Esophagus mucosa (tissue), 1 donor: ENCODE data around the gene CAMK2B. TPM values are rescaled to one million over a fixed set of nuclear protein-coding genes. Genes with fewer than 3 reads are reported as not detected.

Source experiments
- ATAC-seq: fragments of 200-7000 bp; cut with Tn5 transposase; one replicate; pipeline ENCODE4 v1.9.1; 2020
- total RNA-seq: library from RNA; stranded (reverse); gene quantifications from one replicate; pipeline ENCODE4 v1.2.4, GENCODE V29; 2023
- donor health status: DM: yes; HTN: yes; CAD: no.

The CAMK2B gene
- total RNA-seq, 1 donor from 2014 or later: 1.1 TPM

GRCh38 chr7:44251881-44252280, 73.5 kb downstream of the CAMK2B start:
- no peak for ATAC-seq

- no peak for ATAC-seq
Measured at GRCh38 chr7:44251269-44251668, 74.1 kb downstream of the CAMK2B start.

DNA sequence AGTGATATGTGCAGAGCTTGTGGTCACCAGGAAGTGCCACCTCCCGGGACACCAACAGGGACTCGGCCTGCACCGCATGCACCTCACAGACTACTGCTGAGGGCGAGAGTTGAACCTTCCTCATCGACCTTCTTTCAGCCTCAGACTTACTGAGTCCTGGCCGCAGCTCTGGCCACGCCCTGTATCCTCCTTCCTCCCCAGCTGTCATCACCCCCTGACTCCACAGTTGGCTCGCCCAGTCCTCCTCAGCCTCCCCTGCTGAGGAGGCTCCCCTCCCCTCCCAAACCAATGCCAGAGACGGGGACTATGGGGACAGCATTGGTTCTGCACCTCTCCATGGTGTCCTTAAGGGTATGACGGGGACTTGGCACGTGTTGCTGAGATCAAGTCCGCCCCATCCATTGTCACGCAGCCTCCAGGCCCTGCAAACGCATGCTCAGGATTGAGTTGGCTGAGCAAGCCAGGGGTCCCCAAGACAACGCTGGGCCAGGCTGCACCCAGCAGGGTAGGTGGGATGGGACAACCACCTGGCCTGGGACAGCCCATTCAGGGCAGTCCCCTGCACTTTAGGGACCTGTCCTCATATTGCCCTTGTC, 75.7 kb downstream of the CAMK2B start:
- ATAC-seq: no peak

- no peak for ATAC-seq
Measured at GRCh38 chr7:44247868-44248651, 77.3 kb downstream of the CAMK2B start.

- ATAC-seq: no peak
Measured at GRCh38 chr7:44246396-44247113, 78.8 kb downstream of the CAMK2B start.

DNA sequence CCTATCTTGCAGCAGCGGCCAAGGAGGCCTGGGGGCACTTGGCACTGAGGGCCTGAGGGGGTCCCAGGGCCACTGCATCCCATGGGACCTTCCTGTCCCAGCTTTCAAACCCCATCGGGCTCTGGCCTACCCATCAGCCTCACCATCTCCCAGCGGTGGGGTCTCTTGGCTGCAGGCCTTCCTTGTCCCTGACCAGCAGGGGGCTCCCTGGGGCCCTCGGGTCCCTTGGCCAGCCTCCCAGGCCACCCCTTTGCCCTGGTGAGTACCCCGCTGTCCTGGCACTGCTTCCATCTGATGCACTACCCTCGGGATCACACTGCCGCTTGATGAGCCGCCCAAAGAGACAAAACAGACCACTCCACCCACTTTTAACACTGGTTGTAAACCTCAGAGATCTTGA, 81.1 kb downstream of the CAMK2B start:
- no peak for ATAC-seq

DNA sequence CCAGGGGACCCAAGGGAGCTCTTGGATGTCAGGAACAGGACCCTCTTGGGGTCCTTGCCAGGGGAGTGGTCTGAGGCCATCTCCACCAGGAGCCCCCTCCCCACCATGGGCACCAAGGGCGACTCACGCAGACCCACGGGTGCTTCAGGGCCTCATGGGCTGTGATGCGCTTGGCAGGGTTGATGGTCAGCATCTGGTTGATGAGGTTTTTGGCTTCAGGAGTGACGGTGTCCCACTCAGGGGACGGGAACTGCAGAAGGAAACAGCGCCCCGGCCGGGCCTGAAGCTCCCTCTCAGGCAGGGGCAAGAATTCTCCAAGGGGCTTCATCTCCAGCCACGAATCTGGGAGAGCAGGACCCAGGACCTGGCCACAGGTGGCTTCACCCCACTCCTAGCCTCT, 83.3 kb downstream of the CAMK2B start:
- no peak for ATAC-seq

GRCh38 chr7:44240983-44241510, 84.3 kb downstream of the CAMK2B start:
- ATAC-seq: peak; percentile 74

DNA sequence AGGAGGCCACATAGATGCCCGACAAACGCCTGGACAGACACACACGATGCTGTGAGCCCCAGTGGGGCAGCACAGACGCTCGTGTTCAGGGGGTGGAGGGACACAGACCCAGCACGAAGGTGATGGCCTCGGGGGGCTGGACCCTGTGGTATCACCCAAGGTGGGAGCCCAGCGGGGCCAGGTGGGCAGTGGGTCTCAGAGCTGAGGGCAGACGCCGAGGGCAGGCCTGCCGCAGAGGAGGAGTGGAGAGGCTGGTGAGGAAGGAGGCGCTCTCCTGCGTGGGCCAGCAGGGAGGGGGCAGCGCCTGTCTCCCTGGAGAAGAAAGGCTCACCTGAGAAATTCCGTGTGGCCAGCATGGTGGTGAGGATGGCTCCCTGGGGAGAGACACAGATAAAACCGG, 85.0 kb downstream of the CAMK2B start:
- ATAC-seq: no peak

- ATAC-seq: no peak
Measured at GRCh38 chr7:44239361-44239760, 86.0 kb downstream of the CAMK2B start.

- ATAC-seq: no peak
Measured at GRCh38 chr7:44238116-44238695, 87.2 kb downstream of the CAMK2B start.

- no peak for ATAC-seq
Measured at GRCh38 chr7:44237696-44238095, 87.7 kb downstream of the CAMK2B start.

DNA sequence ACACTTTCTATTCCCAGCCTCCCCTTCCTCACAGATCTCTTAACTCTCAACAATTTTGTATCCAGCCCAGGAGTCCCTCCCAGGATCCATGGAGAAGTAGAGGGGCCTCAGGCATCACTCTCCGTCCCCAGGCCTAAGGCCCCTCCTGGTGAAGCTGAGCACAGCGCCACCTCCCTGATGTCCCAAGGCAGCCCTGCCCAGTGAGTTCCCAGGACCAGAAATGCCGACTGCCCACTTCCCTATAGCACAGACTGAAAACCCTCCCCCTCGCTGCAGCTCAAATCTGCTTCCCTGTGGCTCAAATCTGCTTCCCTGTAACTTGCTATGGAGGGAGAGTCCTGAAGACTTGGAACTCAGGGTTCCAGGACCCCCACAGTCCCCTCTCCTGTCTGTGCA, 89.1 kb downstream of the CAMK2B start:
- no peak for ATAC-seq

GRCh38 chr7:44235582-44236332, 89.6 kb downstream of the CAMK2B start:
- ATAC-seq: no peak

DNA sequence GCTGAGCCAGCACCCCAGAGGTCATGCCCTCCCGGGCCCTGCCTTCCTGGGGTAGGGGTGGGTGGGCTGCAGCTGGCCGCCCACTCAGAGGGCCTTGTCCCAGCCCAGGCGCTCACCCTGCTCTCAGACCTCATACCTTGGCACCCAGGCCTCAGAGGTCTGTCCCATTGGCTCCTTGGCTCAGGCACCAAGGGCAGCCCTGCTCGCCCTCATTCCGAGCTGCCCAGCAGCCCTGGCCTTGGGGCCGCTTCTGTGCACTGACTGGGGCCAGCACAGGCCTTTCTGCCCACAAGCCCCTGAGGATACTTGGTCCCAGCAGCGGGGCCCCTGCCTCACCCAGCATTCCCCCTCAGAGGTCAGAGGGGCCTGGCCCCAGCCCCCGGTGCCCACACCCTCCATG, 90.3 kb downstream of the CAMK2B start:
- ATAC-seq: no peak

DNA sequence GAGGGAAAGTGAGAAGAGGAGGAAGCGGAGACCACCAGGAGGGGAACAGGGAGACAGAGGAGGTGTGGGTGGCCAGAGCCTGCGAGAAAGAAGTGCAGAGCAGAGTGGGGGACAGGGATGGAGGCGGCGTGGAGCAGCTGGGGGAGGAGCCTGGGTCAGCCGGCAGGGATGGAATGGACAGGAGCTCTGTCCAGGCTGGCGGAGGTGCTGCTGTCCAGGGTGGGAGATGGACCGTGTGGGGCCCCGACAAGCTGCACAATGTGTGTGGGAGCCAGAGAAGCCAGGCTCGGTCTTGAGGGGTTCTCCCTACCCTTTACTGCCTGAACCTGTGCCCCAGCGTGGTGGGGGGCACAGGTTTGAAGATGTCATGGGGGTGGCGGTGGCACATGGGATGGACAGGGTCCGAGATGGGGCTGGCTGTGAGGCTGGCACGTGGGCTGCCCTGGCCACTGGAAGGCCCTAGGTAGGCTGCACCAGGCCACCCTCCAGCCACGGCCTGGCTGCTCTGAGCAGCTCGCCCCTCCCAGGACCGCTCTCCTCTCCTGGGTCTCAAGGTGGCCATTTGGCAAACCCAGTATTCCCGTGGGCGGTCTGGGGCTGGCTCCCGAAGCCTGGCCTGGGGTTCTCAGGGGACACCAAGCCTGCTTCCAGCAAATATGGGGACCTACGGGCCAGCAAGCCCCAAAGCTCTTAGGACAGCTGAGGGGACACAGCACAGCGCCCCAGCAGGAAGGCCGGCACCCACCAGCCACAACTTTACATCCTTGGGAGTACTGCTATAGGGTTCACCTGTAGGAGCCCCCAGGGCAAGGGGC, 92.3 kb downstream of the CAMK2B start:
- no peak for ATAC-seq

GRCh38 chr7:44232396-44232795, 93.0 kb downstream of the CAMK2B start:
- no peak for ATAC-seq

DNA sequence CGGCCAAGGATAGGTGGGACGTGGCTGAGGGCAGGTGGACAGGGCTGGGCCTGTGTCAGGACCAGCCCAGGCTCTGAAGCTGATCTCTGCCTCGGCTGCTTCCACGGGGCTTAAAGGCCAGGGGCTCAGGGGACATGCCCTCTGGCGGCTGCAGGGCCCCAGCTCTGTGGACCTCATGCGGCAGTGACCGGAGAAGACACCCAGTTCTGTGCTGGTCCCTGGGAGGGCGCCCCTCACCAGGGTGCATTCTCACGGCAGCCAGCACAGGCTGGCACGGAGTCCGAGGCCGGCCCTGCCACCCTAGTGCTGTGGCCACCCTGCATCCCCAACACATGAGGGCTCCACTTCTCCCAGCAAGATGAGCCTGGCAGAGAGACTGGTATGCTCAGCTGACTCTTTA, 94.3 kb downstream of the CAMK2B start:
- no peak for ATAC-seq

GRCh38 chr7:44230286-44230685, 95.1 kb downstream of the CAMK2B start:
- no peak for ATAC-seq

- ATAC-seq: no peak
Measured at GRCh38 chr7:44229546-44230105, 95.8 kb downstream of the CAMK2B start.
